Suppressor macrophage treated with lipopolysaccharide for 4 hours (primary cell): ENCODE data around the gene PHOX2B.

ENCODE experiments used
- DNase-seq: peaks from one replicate; pipeline ENCODE4 v3.0.0-alpha.2; 2020

Gene PHOX2B

DNA sequence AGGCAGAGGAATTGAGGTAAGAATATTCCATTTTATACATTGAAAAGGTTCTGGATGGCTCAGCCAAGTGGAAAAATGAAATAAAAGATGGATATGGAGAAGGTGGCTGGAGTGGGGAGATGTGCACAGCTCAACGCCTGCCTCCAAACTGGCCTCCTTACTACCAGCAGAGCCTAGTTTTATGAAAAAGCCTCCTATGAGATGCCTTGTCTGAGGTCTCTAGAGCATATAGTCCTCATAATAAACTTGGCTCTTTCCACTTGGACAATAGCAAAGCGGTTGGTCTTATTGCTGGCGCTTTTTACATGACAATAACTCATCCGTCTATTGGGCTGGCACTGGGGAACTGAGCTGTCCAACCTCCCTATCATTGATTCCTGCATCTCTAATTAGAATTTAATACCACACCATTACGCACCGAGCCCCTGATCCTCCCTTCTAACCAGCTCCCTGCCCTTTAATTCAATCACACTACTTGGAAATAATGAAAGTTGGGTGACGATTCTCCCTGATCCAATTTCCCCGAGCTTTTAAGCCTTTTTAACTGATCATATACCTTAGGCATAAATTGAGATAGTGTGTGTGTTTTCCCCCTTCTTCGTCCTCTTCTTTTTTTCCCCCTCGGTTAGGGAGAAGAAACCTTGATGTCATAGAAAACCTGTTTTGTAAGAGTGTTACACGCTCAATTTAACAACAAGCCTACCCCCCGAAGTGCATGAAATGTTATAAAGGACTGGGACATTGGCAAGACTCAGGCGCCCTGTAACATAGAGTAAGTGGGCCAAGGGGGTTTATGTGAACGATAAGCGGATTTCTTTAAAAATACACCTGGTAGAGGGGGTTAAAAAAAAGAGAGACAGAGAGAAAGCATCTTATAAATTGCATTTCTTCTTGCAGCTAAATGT is at the start of gene PHOX2B:
Gene PHOX2B (minus strand): TSS at position 155 of the 905 bp plus-strand sequence. CDS start 115 bp downstream, at position 40.
- DNase-seq = no peak

GRCh38 chr4:41797260-41797659 is 48.7 kb upstream of the PHOX2B start:
- DNase-seq = no peak

DNA sequence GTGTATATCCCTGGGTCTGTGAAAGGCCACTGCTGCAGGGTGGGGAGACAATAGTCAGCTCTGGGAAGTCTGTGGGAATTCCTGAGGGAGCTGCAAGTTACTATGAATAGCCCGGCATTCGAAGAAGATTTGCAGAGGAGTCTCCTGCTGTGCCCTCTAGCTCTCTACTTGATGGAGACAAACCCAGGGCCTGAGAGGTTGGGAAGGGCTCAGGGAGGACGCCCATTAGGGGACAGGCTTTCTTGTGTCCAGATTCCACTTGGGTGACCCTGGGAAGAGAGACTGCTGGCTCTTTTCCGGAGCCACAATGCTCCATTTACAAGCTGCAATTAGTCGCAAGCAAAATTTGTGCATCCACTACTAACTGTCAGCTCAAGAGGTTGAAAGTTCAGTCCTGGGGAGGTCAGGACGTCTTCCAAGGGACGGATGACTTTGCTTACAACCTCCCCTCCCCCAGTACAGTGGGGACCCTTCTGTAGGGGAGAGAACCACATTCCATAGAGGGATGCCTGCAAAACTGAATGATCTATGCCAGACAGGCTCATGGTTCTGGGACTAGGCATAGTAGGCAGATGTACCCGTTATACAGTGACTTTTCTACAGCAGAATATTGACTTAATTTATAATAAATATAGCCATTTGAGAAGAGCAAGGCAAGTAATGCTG is 48.2 kb upstream of the PHOX2B start:
- DNase-seq = no peak

DNA sequence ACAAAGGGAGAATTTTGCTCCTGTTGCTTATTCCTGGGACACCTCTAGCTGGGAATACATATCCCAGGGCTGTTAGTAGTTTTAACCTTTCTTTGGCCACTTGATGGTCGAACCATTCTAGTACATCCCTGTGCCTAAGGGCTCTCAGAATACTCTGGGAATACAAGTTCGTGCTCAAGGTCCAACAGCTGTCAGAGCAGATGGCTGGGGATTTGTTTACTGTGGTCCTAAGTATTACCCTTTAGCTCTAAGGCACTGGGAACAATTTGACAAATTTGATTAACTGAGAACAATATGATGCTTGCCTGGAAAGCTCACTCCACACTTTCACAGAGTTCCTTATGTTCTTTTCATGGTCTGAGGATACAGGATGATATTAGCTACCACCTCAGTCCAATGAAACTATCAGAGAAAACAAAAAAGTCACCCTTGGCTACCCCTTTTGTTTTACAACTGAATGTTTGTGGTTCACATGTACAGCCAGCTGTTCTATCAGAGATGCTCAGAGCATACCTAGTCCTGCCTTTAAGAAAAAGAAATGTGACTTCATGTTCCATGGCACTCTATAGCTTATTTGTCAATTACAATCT is 47.4 kb upstream of the PHOX2B start:
- no peak for DNase-seq

- no peak for DNase-seq
These were observed 43.6 kb upstream of the PHOX2B start for GRCh38 chr4:41792166-41792565.

GRCh38 chr4:41791557-41791956 is 43.0 kb upstream of the PHOX2B start:
- DNase-seq = no peak

- no peak for DNase-seq
These were observed 39.4 kb upstream of the PHOX2B start for GRCh38 chr4:41787931-41788330.

- no peak for DNase-seq
These were observed 37.1 kb upstream of the PHOX2B start for GRCh38 chr4:41785665-41786064.

DNA sequence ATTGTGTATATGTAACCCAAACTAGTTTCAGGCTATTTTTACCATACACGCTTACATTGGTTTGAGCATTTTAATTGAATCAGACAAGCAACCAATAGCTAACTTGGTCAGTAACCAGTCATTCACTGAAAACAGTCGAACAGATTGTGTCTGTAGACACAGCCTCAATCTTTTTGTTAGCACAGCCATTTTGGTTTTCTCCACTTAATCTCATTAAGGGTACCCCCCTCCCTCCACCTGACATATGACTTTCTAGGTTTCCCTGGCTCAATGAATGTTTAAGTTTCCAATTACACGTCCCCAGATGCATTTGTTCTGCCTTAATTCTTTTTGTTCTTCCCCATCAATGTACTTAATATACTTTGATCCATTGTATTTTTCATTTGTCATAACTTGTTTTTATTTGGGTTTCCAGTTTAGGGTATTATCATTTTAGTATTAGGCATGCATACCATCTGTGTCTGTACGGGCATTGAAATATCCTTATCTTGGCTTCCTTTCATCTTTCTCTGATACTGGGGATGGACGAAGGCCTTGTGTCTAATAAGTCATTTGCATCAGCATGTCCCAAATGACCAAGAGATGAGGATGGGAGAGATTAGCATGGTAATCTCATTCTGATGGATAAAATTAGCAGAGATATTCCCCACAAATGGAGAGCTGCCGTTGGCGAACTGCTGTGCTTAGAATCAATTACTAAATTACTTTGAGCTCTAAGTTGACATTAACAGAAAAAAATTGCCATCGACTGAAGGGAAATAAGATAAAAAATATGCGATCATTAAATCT is 35.9 kb upstream of the PHOX2B start:
- DNase-seq = no peak

DNA sequence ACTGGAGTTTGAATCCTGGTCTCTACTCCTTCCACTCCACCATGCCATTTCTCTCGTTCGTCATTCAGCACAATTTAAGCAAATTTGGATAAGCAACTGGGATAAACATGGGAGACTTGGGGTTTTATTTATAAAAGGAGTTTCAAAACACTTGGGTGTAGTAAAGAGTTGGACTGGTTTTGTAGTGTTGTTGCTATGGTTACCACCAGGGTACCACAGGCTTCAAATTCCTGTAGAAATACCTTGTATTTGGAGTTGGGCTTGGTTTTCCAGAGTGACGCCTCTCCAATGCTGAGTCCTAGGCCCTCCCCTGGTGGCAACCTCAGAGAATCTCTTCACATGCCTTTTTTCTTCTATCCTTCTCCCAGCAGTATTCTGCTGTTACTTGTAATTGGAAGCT is 27.9 kb upstream of the PHOX2B start:
- no peak for DNase-seq

GRCh38 chr4:41763729-41764128 is 15.2 kb upstream of the PHOX2B start:
- DNase-seq = no peak

GRCh38 chr4:41758884-41759283 is 10.4 kb upstream of the PHOX2B start:
- no peak for DNase-seq

DNA sequence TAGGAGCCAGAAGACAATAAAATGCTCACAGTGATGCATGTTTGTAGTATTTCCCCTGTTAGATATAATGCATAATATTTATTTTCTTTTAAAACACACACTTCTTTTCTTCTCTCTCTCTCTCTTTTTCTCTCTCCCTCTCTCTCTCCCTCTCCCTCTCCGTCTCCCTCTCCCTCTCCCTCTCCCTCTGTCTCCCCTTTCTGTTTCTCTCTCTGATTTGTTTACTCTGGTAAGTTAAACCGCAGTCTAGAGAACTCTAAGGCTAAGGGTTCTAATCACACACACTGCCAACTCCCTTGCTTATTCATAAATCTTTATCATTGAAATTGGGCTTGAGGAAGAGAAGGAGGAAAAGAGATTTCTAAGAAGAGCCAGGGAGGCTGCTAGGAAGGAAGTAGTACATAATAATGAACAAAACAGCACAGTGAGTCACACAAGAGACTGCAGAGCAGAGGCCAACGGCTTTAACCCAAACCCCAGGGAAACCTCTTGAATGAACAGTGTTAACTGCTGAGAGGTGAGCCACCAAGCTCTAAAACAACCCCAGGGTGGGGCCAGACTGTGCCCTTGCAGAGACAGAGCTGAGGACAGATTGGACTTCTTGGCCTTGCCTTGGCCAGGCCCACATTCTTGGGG is 9.1 kb upstream of the PHOX2B start:
- DNase-seq = no peak

DNA sequence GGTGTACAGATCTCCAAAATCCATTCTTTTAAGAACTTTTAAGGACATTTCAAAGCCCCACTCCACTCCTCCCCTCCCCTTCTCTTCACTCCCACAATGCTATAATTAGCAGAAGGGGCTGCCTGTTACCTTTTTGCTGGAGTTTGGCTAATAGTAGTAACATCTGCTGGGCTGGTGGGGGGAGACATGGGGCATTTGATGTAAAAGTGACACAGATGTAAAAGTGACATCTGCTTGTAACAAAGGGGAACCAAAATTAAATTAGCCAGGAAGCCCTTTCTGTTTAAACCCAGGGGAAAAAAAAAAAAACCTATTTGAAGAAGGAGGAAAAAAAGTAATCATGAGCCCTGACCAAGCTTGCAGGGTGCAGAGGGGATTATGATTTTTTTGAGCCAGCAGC is 5.4 kb upstream of the PHOX2B start:
- no peak for DNase-seq

DNA sequence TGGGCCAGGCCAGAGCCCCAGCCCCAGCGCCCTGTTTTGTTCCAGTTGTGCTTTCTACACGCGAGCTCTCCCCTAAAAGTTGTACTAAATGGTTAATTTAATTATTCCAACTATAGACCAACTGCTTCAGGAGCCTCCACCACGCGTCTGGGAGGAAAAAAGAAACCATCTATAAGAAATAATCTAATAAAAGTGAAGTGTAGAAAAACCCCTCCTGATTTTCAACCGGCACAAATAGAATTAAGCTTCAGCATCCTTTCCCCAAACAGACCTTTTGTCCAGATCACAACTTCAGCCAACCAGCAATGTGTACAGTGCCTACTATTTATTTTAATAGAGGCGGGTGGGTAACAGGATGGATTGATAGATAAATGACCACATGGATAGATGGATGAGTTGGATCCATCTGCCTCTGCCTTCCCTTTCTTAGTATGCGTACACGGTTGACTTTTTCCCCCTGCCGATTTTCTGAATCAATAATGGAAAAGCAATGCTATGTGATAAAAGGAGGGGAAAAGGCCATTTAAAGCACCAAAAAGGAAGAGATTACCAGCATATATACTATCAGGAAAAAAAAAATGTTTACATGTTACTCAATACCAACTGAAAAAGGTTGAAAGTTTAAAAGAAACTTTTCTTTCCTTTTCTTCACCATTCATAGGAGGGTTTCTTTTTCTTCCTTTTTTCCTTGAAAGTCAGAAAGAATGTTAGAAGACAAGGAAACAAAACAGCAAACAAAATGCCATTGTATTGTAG is 3.7 kb upstream of the PHOX2B start:
- no peak for DNase-seq

- no peak for DNase-seq
These were observed 3.0 kb upstream of the PHOX2B start for GRCh38 chr4:41751449-41752061.

GRCh38 chr4:41750626-41751448 is 2.3 kb upstream of the PHOX2B start:
- DNase-seq = no peak

DNA sequence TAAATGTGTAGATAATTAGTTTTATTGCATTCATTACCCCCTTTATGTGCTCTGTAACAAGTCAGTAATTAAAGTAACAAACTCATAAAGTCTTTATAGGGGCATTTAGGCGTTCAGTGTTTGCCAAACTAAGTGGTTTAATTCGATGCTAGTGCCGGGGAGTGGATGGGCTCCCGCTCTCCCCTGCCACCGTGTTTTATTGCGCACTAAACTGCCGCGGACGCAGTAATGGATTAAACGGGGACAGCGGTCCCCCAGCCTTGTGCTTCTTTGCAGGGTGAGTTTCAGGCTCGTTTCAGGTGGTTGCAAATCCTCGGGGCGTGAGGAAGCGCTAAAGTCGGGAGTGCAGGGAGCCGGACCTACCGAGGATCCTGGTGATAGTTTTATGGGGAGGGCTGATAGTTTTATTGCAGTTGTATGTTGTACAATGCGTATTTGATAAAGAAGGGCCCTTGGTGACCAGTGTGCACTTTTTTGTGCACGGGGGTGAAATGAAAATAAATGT is 1.6 kb upstream of the PHOX2B start:
- no peak for DNase-seq

GRCh38 chr4:41749631-41750039 is 1.1 kb upstream of the PHOX2B start:
- no peak for DNase-seq

- DNase-seq = no peak
These were observed 403 bp downstream of the PHOX2B start for GRCh38 chr4:41748074-41748570.
